ENCODE results near the gene YBEY. TPM values are rescaled to one million over a fixed set of nuclear protein-coding genes. Genes with fewer than 3 reads are reported as not detected.

Gene YBEY
- total RNA-seq, 4 donors from 2014 or later: 8.1 to 17.2 (median 10.6) TPM

- Histone ChIP-seq H3K4me3 (no peak overlapping the region), H3K27ac (replicated peaks in 1 of 4) (no peak overlapping the region), H3K9me3 (no peaks in the 10 kb centered on the region), H3K27me3 (no peaks in the 10 kb centered on the region), H3K4me1 (no peaks in the 10 kb centered on the region), H3K36me3 (peaks cover 0 to 24% (median 0%) of the 10 kb centered on the region in 4 donors)
- intact Hi-C loops (cut with DNase I): no loop called here
- TF ChIP-seq POLR2A (IDR thresholded peaks at IDR 0.05; ENCODE audit: low read depth): no peak
- no peak for TF ChIP-seq POLR2AphosphoS5 (IDR thresholded peaks at IDR 0.05)
- no peak for TF ChIP-seq CTCF (IDR thresholded peaks at IDR 0.05)
- TF ChIP-seq EP300 (IDR thresholded peaks at IDR 0.05): no peak
- DNase-seq (ENCODE audit: extremely low spot score): no peak
Observed at GRCh38 chr21:46311568-46311967, 25.4 kb downstream of the YBEY start.

- DNase-seq (ENCODE audit: extremely low spot score): no peak
- Histone ChIP-seq H3K4me3 (no peak overlapping the region), H3K4me1 (peaks cover 0 to 5% (median 0%) of the 10 kb centered on the region in 4 donors), H3K36me3 (peaks cover 0 to 16% (median 0%) of the 10 kb centered on the region in 4 donors), H3K27me3 (no peaks in the 10 kb centered on the region), H3K9me3 (no peaks in the 10 kb centered on the region), H3K27ac (replicated peaks in 1 of 4) (no peak overlapping the region)
- intact Hi-C loops (cut with DNase I): no loop called here
- TF ChIP-seq CTCF (IDR thresholded peaks at IDR 0.05) (no peak), EP300 (IDR thresholded peaks at IDR 0.05) (no peak), POLR2AphosphoS5 (IDR thresholded peaks at IDR 0.05) (no peak), POLR2A (IDR thresholded peaks at IDR 0.05; ENCODE audit: low read depth) (no peak)
- 92% methylated on average over 5 of the region's 5 CpGs for WGBS
Observed at GRCh38 chr21:46312949-46313348, 26.8 kb downstream of the YBEY start.

- H3K27ac ChIP-seq (replicated peaks in 1 of 4): no peak overlapping the region
- H3K4me3 ChIP-seq: no peak overlapping the region
- TF ChIP-seq POLR2AphosphoS5 (IDR thresholded peaks at IDR 0.05): no peak
- TF ChIP-seq EP300 (IDR thresholded peaks at IDR 0.05): no peak
- no peak for TF ChIP-seq CTCF (IDR thresholded peaks at IDR 0.05)
- no peak for TF ChIP-seq POLR2A (IDR thresholded peaks at IDR 0.05; ENCODE audit: low read depth)
- no peaks in the 10 kb centered on the region for H3K27me3 ChIP-seq
- peaks cover 0 to 4% (median 0%) of the 10 kb centered on the region in 4 donors for H3K36me3 ChIP-seq
- peaks cover 0 to 11% (median 0%) of the 10 kb centered on the region in 4 donors for H3K4me1 ChIP-seq
- DNase-seq (ENCODE audit: extremely low spot score): no peak
- intact Hi-C loops (cut with DNase I): no loop called here
- H3K9me3 ChIP-seq: no peaks in the 10 kb centered on the region
- 100% methylated on average over 5 of the region's 22 CpGs for WGBS
Observed at GRCh38 chr21:46314441-46315020, 28.4 kb downstream of the YBEY start.

GRCh38 chr21:46316708-46317324, 30.7 kb downstream of the YBEY start:
- TF ChIP-seq POLR2AphosphoS5 (IDR thresholded peaks at IDR 0.05) (no peak), EP300 (IDR thresholded peaks at IDR 0.05) (no peak), POLR2A (IDR thresholded peaks at IDR 0.05; ENCODE audit: low read depth) (no peak), CTCF (IDR thresholded peaks at IDR 0.05) (no peak)
- 95% methylated on average over 12 of the region's 14 CpGs for WGBS
- intact Hi-C loops (cut with DNase I): no loop called here
- Histone ChIP-seq H3K4me3 (no peak overlapping the region), H3K27ac (replicated peaks in 1 of 4) (no peak overlapping the region), H3K4me1 (peaks cover 0 to 11% (median 1%) of the 10 kb centered on the region in 4 donors), H3K27me3 (no peaks in the 10 kb centered on the region), H3K9me3 (no peaks in the 10 kb centered on the region), H3K36me3 (no peaks in the 10 kb centered on the region)
- DNase-seq (ENCODE audit: extremely low spot score): no peak

Measured in esophagus muscularis mucosa (tissue), 4 donors.